NCI-H2029 (cell line): ENCODE results near the gene LETM1.

Source experiments
- DNase-seq: peaks from one replicate; lab custom pipeline; 2025; lab: John Stamatoyannopoulos, UW

Gene LETM1

GRCh38 chr4:1825326-1825725 lies 30.6 kb downstream of the LETM1 start:
- no peak for DNase-seq

GRCh38 chr4:1824746-1825145 lies 31.2 kb downstream of the LETM1 start:
- no peak for DNase-seq

GRCh38 chr4:1823545-1823932 lies 32.4 kb downstream of the LETM1 start:
- DNase-seq, result no peak

- DNase-seq, result no peak
These were observed 33.1 kb downstream of the LETM1 start for GRCh38 chr4:1822568-1823544.

GRCh38 chr4:1821679-1822567 lies 34.0 kb downstream of the LETM1 start:
- no peak for DNase-seq

- no peak for DNase-seq
These were observed 36.1 kb downstream of the LETM1 start for GRCh38 chr4:1819816-1820215.

- no peak for DNase-seq
These were observed 36.7 kb downstream of the LETM1 start for GRCh38 chr4:1819284-1819683.

GRCh38 chr4:1815997-1816860 lies 39.7 kb downstream of the LETM1 start:
- DNase-seq, result no peak

- DNase-seq, result no peak
These were observed 40.6 kb downstream of the LETM1 start for GRCh38 chr4:1815096-1815996.

GRCh38 chr4:1814453-1814852 lies 41.5 kb downstream of the LETM1 start:
- DNase-seq, result no peak

GRCh38 chr4:1813915-1814314 lies 42.0 kb downstream of the LETM1 start:
- no peak for DNase-seq

GRCh38 chr4:1813231-1813630 lies 42.7 kb downstream of the LETM1 start:
- no peak for DNase-seq

- DNase-seq, result no peak
These were observed 43.2 kb downstream of the LETM1 start for GRCh38 chr4:1812720-1813119.

- no peak for DNase-seq
These were observed 45.2 kb downstream of the LETM1 start for GRCh38 chr4:1810765-1811164.

- peak; percentile 40 for DNase-seq
These were observed 46.0 kb downstream of the LETM1 start for GRCh38 chr4:1809754-1810502.

GRCh38 chr4:1808851-1809753 lies 46.9 kb downstream of the LETM1 start:
- DNase-seq, result no peak

- no peak for DNase-seq
These were observed 47.6 kb downstream of the LETM1 start for GRCh38 chr4:1808396-1808795.

- no peak for DNase-seq
These were observed 48.6 kb downstream of the LETM1 start for GRCh38 chr4:1807332-1807777.
